Osteocyte (in vitro differentiated cells): ENCODE measurements around the gene CAMKK2. TPM values are rescaled to one million over a fixed set of nuclear protein-coding genes. Genes with fewer than 3 reads are reported as not detected.

ENCODE experiments used
- DNase-seq: peaks from one replicate; pipeline ENCODE4 v3.0.0; 2021; ENCODE audit warnings: mixed read lengths; ENCODE audit not compliant: unreplicated experiment; ENCODE audit errors: extremely low spot score
- H3K27ac Mint-ChIP-seq: one replicate; pipeline ENCODE4 v1.8.0; 2021; ENCODE audit warnings: mild to moderate bottlenecking, mixed read lengths; ENCODE audit not compliant: unreplicated experiment
- H3K27me3 Mint-ChIP-seq: one replicate; pipeline ENCODE4 v1.8.0; 2021; ENCODE audit warnings: mixed read lengths; ENCODE audit not compliant: unreplicated experiment
- H3K36me3 Mint-ChIP-seq: one replicate; pipeline ENCODE4 v1.8.0; 2021; ENCODE audit warnings: mixed read lengths; ENCODE audit not compliant: unreplicated experiment
- H3K4me1 Mint-ChIP-seq: one replicate; pipeline ENCODE4 v1.8.0; 2021; ENCODE audit warnings: mixed read lengths; ENCODE audit not compliant: unreplicated experiment
- H3K4me3 Mint-ChIP-seq: one replicate; pipeline ENCODE4 v1.8.0; 2021; ENCODE audit warnings: mild to moderate bottlenecking, moderate library complexity, mixed read lengths; ENCODE audit not compliant: unreplicated experiment
- H3K9me3 Mint-ChIP-seq: one replicate; pipeline ENCODE4 v1.8.0; 2021; ENCODE audit warnings: mixed read lengths; ENCODE audit not compliant: unreplicated experiment
- total RNA-seq: library from RNA; stranded (reverse); gene quantifications from 2 replicates; pipeline ENCODE4 v1.2.1, GENCODE V29; 2021
- TF ChIP-seq, protein P1 (sequence below): fragments of 200-600 bp; sonication (generic); IDR thresholded peaks from 2 replicates; pipeline ENCODE4 v1.5.0; 2021; ENCODE audit warnings: antibody characterized with exemption, mild to moderate bottlenecking, moderate library complexity

Gene CAMKK2
- total RNA-seq, 1 donor from 2014 or later, result 33.0 TPM

DNA sequence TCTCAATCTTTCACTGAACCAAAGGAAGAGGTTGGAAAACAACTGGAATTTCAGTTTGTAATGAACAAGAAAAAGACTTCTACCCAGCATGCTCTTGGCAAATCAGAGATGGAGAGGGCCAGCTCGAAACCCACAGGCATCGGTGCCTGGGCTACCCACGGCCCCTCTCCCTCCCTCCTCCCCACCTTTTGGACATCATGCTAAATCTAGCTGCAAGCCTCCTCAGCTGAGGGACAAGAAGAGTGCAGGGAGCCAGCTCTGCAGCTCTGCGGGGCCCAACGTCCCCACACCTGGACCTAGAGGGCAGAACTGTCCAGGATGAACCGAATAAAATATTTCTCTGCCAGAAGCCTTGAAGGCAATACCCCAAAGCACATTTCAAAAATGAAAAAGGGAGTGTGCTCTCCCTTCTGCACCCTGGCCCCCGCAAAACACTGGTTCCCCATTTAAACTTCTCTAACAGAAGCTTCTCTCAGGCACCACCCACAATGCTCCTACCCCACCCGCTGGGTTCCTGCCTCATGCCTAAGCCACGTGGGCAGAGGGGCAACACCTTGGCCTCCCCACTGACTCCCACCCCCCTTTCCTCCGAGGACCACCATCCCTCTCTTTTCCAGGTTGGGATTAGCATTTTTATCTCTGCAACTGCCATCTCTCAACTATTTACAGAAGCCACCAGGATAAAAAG lies 8.2 kb downstream of the CAMKK2 start:
- Mint-ChIP-seq H3K9me3 (no peaks in the 10 kb centered on the region), H3K27ac (no peak overlapping the region), H3K4me1 (peaks cover 4% of the 10 kb centered on the region), H3K36me3 (peaks cover 8% of the 10 kb centered on the region), H3K27me3 (no peaks in the 10 kb centered on the region), H3K4me3 (no peak overlapping the region)
- no peak for DNase-seq
- TF ChIP-seq, protein P1, sequence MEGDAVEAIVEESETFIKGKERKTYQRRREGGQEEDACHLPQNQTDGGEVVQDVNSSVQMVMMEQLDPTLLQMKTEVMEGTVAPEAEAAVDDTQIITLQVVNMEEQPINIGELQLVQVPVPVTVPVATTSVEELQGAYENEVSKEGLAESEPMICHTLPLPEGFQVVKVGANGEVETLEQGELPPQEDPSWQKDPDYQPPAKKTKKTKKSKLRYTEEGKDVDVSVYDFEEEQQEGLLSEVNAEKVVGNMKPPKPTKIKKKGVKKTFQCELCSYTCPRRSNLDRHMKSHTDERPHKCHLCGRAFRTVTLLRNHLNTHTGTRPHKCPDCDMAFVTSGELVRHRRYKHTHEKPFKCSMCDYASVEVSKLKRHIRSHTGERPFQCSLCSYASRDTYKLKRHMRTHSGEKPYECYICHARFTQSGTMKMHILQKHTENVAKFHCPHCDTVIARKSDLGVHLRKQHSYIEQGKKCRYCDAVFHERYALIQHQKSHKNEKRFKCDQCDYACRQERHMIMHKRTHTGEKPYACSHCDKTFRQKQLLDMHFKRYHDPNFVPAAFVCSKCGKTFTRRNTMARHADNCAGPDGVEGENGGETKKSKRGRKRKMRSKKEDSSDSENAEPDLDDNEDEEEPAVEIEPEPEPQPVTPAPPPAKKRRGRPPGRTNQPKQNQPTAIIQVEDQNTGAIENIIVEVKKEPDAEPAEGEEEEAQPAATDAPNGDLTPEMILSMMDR, result no peak

DNA sequence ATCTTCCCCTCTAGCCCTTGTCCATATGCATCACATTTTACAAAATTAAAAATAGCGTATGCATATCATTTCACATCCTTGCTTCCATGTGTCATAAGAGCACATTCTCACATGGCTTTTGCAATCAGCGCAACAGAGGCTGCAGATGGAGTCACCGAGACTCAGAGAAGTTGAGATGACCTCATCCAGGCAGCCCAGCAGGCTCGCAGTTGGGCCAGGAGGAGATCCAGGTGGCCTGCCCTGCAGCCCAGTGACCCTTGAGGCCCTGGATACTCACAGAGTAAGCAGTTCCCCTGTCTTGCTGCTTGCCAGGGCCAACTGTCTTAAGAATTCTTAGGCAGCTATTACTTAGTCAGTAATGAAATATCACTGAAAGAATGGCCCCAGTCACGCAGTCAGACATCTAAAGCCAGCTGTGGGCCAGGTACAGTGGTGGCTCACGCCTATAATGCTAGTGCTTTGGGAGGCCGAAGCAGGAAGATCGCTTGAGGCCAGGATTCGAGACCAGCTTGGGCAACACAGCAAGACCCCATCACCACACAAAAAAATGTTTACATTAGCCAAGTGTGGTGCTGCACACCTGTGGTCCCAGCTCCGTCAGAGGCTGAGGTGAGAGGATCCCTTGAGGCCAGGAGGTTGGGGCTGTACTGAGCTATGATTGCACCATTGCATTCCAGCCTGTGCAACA lies 9.1 kb downstream of the CAMKK2 start:
- no peak overlapping the region for H3K4me3 Mint-ChIP-seq
- H3K27ac Mint-ChIP-seq, result no peak overlapping the region
- H3K4me1 Mint-ChIP-seq, result peaks cover 4% of the 10 kb centered on the region
- no peaks in the 10 kb centered on the region for H3K9me3 Mint-ChIP-seq
- TF ChIP-seq, protein P1, result no peak
- DNase-seq, result no peak
- no peaks in the 10 kb centered on the region for H3K27me3 Mint-ChIP-seq
- H3K36me3 Mint-ChIP-seq, result peaks cover 8% of the 10 kb centered on the region

- peaks cover 4% of the 10 kb centered on the region for H3K4me1 Mint-ChIP-seq
- TF ChIP-seq, protein P1, result no peak
- H3K36me3 Mint-ChIP-seq, result peaks cover 5% of the 10 kb centered on the region
- no peak for DNase-seq
- no peak overlapping the region for H3K27ac Mint-ChIP-seq
- no peak overlapping the region for H3K4me3 Mint-ChIP-seq
- H3K27me3 Mint-ChIP-seq, result no peaks in the 10 kb centered on the region
- no peaks in the 10 kb centered on the region for H3K9me3 Mint-ChIP-seq
Observed at GRCh38 chr12:121285856-121286255, 10.7 kb downstream of the CAMKK2 start.

DNA sequence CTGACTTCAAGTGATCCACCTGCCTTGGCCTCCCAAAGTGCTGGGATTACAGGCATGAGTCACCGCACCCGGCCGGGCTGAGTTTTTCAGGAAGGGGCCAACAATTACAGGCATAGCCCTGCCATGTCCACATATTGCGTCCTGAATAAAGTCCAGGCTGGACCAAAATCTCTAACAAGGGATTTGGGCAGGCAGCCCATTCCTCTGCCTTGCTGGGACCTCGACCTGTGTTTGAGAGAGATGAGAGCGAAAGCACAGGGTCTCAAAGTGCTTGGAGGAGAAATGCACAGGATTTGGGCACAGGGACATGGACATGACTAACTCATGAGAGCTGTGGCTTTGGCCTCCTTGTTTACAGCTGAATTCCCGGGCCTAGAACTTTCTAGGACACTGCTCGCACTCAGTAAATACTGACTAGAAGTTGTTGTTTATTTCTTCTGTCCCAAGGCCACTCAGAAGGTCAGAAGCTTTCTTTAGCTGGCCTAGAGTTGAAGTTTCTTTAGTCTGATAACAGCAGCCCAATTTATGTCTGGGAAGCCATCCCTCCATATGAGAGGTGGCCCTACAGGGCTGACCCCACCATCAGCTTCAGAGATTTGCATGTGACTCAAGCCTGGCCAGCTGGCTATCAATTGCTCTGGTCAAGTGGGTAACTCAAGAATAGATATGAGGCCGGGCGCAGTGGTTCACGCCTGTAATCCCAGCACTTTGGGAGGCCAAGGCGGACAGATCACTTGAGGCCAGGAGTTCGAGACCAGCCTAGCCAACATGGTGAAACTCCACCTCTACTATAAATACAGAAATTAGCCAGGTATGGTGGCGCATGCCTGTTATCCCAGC lies 11.7 kb downstream of the CAMKK2 start:
- peaks cover 4% of the 10 kb centered on the region for H3K4me1 Mint-ChIP-seq
- H3K9me3 Mint-ChIP-seq, result no peaks in the 10 kb centered on the region
- H3K36me3 Mint-ChIP-seq, result peaks cover 2% of the 10 kb centered on the region
- no peak overlapping the region for H3K4me3 Mint-ChIP-seq
- H3K27ac Mint-ChIP-seq, result no peak overlapping the region
- TF ChIP-seq, protein P1, result no peak
- no peak for DNase-seq
- H3K27me3 Mint-ChIP-seq, result no peaks in the 10 kb centered on the region

GRCh38 chr12:121283841-121284240 lies 12.7 kb downstream of the CAMKK2 start:
- H3K27me3 Mint-ChIP-seq, result no peaks in the 10 kb centered on the region
- H3K4me3 Mint-ChIP-seq, result no peak overlapping the region
- peaks cover 2% of the 10 kb centered on the region for H3K36me3 Mint-ChIP-seq
- no peaks in the 10 kb centered on the region for H3K4me1 Mint-ChIP-seq
- TF ChIP-seq, protein P1, result no peak
- no peak overlapping the region for H3K27ac Mint-ChIP-seq
- no peak for DNase-seq
- H3K9me3 Mint-ChIP-seq, result no peaks in the 10 kb centered on the region
